Loucy (cell line): ENCODE measurements around the gene VWA8.

Experiments
- EZH2phosphoT487 ChIP-seq: fragments of 200-600 bp; IDR thresholded peaks from 2 replicates; pipeline ENCODE4 v1.6.1; 2018; ENCODE audit warnings: antibody characterized with exemption, mild to moderate bottlenecking, moderate library complexity, borderline replicate concordance
- TF ChIP-seq, protein P1 (sequence below): fragments of 200-600 bp; sonication (generic); conservative IDR thresholded peaks from 2 replicates; pipeline ENCODE4 v1.5.1; 2014; ENCODE audit warnings: mild to moderate bottlenecking, antibody characterized with exemption, low read length

DNA sequence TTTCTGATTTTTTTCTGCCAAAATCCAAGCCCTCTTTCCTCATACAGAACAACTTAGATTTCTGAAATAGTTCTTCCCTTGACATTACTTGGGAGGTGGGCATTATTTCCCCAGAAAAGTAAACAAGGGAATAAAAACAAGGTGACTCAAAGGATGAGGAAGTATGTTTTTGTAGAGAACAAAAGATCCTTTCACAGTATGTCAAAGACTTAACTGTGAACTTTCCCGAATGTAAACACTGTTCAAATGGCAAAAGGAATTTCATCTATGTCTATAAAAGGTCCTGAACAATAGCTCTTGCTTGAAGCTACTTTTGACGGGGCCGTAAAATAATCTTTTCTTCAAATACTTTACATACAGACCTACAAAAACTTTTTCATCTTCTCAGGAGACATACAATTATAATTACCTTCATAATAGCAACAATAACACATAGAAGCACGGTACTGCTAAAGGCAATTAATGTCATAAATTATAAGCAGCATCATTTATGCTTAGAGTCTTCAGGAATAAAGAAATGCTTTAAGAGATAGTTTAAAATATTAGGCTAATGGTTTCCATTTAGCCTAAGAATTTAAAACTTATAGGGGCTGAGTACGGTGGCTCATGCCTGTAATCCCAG, 312.5 kb downstream of the VWA8 start:
- TF ChIP-seq, protein P1, sequence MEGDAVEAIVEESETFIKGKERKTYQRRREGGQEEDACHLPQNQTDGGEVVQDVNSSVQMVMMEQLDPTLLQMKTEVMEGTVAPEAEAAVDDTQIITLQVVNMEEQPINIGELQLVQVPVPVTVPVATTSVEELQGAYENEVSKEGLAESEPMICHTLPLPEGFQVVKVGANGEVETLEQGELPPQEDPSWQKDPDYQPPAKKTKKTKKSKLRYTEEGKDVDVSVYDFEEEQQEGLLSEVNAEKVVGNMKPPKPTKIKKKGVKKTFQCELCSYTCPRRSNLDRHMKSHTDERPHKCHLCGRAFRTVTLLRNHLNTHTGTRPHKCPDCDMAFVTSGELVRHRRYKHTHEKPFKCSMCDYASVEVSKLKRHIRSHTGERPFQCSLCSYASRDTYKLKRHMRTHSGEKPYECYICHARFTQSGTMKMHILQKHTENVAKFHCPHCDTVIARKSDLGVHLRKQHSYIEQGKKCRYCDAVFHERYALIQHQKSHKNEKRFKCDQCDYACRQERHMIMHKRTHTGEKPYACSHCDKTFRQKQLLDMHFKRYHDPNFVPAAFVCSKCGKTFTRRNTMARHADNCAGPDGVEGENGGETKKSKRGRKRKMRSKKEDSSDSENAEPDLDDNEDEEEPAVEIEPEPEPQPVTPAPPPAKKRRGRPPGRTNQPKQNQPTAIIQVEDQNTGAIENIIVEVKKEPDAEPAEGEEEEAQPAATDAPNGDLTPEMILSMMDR, result no peak
- TF ChIP-seq EZH2phosphoT487, result no peak
